Measurements from ENCODE around the gene ZBTB2. TPM values are rescaled to one million over a fixed set of nuclear protein-coding genes. Genes with fewer than 3 reads are reported as not detected.

Gene ZBTB2
- total RNA-seq, 1 donor from 2014 or later = 17.5 TPM

DNA sequence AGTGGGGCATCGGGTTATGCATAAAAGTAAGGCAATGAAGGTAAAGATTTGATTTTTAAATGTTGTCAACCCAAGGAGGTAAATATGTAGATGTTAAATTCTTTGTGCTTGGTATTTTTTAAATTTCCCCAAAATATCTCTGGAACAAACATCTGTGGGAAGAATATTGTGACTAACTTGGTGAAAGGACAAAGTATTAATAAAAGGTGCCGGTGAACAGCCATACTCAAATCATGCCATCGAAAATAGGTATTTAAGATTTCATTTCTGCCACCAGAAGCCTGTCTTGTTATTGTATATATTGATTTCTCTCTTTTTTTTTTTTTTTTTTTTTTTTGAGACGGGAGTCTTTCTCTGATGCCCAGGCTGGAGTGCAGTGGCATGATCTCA, 12.6 kb upstream of the ZBTB2 start:
- Mint-ChIP-seq H3K4me3 (no peak overlapping the region), H3K27ac (ENCODE audit: unreplicated experiment) (no peak overlapping the region), H3K27me3 (ENCODE audit: low read depth) (no peaks in the 10 kb centered on the region), H3K36me3 (ENCODE audit: low read depth) (peaks cover 23% of the 10 kb centered on the region), H3K9me3 (no peaks in the 10 kb centered on the region), H3K4me1 (no peaks in the 10 kb centered on the region)
- TF ChIP-seq, protein P1, sequence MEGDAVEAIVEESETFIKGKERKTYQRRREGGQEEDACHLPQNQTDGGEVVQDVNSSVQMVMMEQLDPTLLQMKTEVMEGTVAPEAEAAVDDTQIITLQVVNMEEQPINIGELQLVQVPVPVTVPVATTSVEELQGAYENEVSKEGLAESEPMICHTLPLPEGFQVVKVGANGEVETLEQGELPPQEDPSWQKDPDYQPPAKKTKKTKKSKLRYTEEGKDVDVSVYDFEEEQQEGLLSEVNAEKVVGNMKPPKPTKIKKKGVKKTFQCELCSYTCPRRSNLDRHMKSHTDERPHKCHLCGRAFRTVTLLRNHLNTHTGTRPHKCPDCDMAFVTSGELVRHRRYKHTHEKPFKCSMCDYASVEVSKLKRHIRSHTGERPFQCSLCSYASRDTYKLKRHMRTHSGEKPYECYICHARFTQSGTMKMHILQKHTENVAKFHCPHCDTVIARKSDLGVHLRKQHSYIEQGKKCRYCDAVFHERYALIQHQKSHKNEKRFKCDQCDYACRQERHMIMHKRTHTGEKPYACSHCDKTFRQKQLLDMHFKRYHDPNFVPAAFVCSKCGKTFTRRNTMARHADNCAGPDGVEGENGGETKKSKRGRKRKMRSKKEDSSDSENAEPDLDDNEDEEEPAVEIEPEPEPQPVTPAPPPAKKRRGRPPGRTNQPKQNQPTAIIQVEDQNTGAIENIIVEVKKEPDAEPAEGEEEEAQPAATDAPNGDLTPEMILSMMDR (conservative IDR thresholded peaks at IDR 0.05) = no peak
- DNase-seq (ENCODE audit: low read depth, low spot score) = no peak

DNA sequence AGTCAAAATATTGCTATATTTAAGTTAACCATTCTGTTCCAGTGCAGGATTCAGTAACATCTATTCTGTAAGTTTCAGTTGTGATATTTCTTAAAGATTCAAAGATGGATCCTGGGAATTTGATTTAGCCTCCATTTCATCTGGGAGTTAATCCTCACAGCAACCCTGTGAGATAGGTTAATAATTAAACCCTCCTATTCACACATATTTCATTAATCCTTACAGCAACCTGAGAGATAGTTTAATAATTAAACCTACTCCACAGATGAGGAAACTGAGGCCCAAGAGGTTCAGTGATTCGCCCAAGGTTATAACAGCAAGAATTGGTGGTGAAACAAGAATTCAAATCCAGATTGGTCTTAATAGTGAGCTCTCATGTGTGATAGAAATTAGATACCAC, 10.9 kb upstream of the ZBTB2 start:
- DNase-seq (ENCODE audit: low read depth, low spot score) = no peak
- peaks cover 9% of the 10 kb centered on the region for H3K4me1 Mint-ChIP-seq
- no peaks in the 10 kb centered on the region for H3K9me3 Mint-ChIP-seq
- no peak overlapping the region for H3K4me3 Mint-ChIP-seq
- TF ChIP-seq, protein P1 (conservative IDR thresholded peaks at IDR 0.05) = no peak
- no peak overlapping the region for H3K27ac Mint-ChIP-seq (ENCODE audit: unreplicated experiment)
- H3K36me3 Mint-ChIP-seq (ENCODE audit: low read depth) = peaks cover 17% of the 10 kb centered on the region
- no peaks in the 10 kb centered on the region for H3K27me3 Mint-ChIP-seq (ENCODE audit: low read depth)

DNA sequence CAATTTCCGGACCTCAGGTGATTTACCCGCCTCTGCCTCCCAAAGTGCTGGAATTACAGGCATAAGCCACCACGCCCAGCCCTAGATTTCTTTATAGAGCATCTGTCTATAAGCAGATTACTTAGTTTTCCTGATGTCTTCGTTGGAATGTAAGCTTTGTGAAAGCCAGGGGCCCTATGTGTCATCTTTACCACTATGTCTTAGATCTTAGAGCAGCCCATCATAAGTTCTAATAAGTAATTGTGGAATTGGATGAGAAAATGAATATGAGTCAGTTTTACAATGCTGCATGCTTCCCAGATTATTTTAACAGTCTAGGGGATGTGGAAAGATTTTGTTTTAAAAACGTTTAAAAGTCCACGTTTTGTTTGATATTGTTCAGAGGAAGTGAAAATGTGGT, 9.1 kb upstream of the ZBTB2 start:
- H3K27ac Mint-ChIP-seq (ENCODE audit: unreplicated experiment) = no peak overlapping the region
- no peak for DNase-seq (ENCODE audit: low read depth, low spot score)

DNA sequence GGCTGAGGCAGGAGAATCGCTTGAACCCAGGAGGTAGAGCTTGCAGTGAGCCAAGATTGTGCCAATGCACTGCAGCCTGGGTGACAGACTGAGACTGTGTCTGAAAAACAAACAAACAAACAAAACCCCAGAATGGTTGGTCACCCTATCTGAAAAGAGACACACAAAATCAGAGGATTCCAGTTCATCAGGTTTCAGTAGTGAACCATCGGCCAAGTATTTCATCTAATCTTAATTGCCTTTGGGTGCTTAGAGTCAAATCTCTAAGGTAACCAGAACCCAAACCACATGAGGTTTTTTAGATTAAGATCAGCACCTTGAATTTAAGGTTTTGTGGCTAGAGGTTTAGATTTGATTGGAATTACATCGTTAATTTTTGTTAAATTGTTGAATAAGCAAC, 8.3 kb upstream of the ZBTB2 start:
- Mint-ChIP-seq H3K27me3 (ENCODE audit: low read depth) (no peaks in the 10 kb centered on the region), H3K27ac (ENCODE audit: unreplicated experiment) (no peak overlapping the region), H3K4me3 (no peak overlapping the region), H3K4me1 (peaks cover 24% of the 10 kb centered on the region), H3K9me3 (no peaks in the 10 kb centered on the region), H3K36me3 (ENCODE audit: low read depth) (peaks cover 17% of the 10 kb centered on the region)
- no peak for DNase-seq (ENCODE audit: low read depth, low spot score)
- TF ChIP-seq, protein P1 (conservative IDR thresholded peaks at IDR 0.05) = no peak

More for the DNA sequence above, 9.1 kb upstream of the ZBTB2 start:
- TF ChIP-seq, protein P1 (conservative IDR thresholded peaks at IDR 0.05) = no peak
- Mint-ChIP-seq H3K27me3 (ENCODE audit: low read depth) (no peaks in the 10 kb centered on the region), H3K36me3 (ENCODE audit: low read depth) (peaks cover 17% of the 10 kb centered on the region), H3K9me3 (no peaks in the 10 kb centered on the region), H3K4me1 (peaks cover 18% of the 10 kb centered on the region), H3K4me3 (no peak overlapping the region)

DNA sequence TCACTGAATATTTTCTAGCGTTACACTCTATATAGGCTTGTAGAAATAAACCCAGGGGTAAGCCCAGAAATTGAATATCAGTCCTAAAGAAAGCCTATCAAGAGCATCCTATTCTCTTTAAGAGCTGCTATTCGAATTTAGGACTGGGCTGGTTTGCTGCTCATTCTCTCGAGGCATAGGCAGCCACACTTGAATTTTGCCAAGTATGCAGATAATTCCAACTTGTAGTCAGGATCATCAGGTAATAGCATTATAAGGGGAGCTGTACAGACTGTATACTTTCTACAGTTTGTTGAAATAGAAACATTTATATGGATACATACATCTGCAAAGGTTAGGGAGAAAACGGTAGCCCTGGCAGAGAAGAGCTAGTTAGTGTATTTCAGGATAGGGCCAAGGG, 2.1 kb upstream of the ZBTB2 start:
- TF ChIP-seq, protein P1 (conservative IDR thresholded peaks at IDR 0.05) = no peak
- Mint-ChIP-seq H3K27ac (ENCODE audit: unreplicated experiment) (no peak overlapping the region), H3K27me3 (ENCODE audit: low read depth) (no peaks in the 10 kb centered on the region), H3K4me1 (peaks cover 62% of the 10 kb centered on the region), H3K4me3 (peak overlapping the region; percentile 92), H3K36me3 (ENCODE audit: low read depth) (peaks cover 5% of the 10 kb centered on the region), H3K9me3 (no peaks in the 10 kb centered on the region)
- DNase-seq (ENCODE audit: low read depth, low spot score) = no peak

DNA sequence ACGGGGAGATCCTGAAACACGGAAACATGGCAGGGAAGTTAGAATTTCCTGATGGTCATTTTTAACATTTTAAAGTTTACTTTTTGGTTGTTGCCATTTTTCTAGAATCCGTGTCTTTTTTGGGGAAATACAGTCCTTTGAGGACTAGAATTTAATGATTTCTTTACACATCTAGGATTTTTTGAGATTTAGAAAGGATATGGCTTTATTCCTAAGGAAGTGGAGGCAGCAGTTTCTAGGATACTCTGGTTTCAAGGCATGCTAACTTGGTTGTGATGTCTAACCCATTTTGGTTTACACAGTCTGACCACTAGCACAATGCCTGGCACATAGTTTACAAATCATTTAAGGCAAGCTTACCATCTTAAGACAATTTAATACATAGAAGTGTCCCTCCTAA, 1.1 kb upstream of the ZBTB2 start:
- H3K27me3 Mint-ChIP-seq (ENCODE audit: low read depth) = no peaks in the 10 kb centered on the region

More for the DNA sequence above, 1.1 kb upstream of the ZBTB2 start:
- Mint-ChIP-seq H3K4me3 (peak overlapping the region; percentile 92), H3K27ac (ENCODE audit: unreplicated experiment) (peak overlapping the region; percentile 89), H3K36me3 (ENCODE audit: low read depth) (peaks cover 5% of the 10 kb centered on the region), H3K9me3 (no peaks in the 10 kb centered on the region), H3K4me1 (peaks cover 57% of the 10 kb centered on the region)
- TF ChIP-seq, protein P1 (conservative IDR thresholded peaks at IDR 0.05) = no peak
- no peak for DNase-seq (ENCODE audit: low read depth, low spot score)
